OCI-M1 (cell line): ENCODE measurements around the gene ANKZF1.

ENCODE experiments used
- DNase-seq: peaks from one replicate; lab custom pipeline; 2025; lab: John Stamatoyannopoulos, UW

ANKZF1 gene

GRCh38 chr2:219228041-219228910 lies 1.3 kb upstream of the ANKZF1 start:
- peak; percentile 39 for DNase-seq

GRCh38 chr2:219228911-219229304 lies 698 bp upstream of the ANKZF1 start:
- peak; percentile 48 for DNase-seq

GRCh38 chr2:219230059-219230540 lies 494 bp downstream of the ANKZF1 start:
- DNase-seq, result peak; percentile 59

- no peak for DNase-seq
These were observed 4.7 kb downstream of the ANKZF1 start for GRCh38 chr2:219234331-219234730.

GRCh38 chr2:219243291-219243761 lies 13.7 kb downstream of the ANKZF1 start:
- DNase-seq, result no peak

GRCh38 chr2:219244789-219245147 lies 15.2 kb downstream of the ANKZF1 start:
- DNase-seq, result no peak

GRCh38 chr2:219245148-219245898 lies 15.7 kb downstream of the ANKZF1 start, which contains the start of the genes GLB1L and STK16:
Gene GLB1L (minus strand): TSS chr2:219245444. CDS start chr2:219243573, 1,871 bp downstream.
Gene STK16 (plus strand): TSS chr2:219245479. CDS start chr2:219246000, 521 bp downstream.
- peak; percentile 95 for DNase-seq

- no peak for DNase-seq
These were observed 16.3 kb downstream of the ANKZF1 start for GRCh38 chr2:219245899-219246230.

- no peak for DNase-seq
These were observed 17.0 kb downstream of the ANKZF1 start for GRCh38 chr2:219246559-219246958.

GRCh38 chr2:219247678-219248642 lies 18.4 kb downstream of the ANKZF1 start:
- no peak for DNase-seq

- no peak for DNase-seq
These were observed 19.2 kb downstream of the ANKZF1 start for GRCh38 chr2:219248845-219249202.

GRCh38 chr2:219249203-219249980 lies 19.8 kb downstream of the ANKZF1 start:
- DNase-seq, result peak; percentile 69

GRCh38 chr2:219250049-219250781 lies 20.6 kb downstream of the ANKZF1 start:
- DNase-seq, result no peak

GRCh38 chr2:219251656-219252055 lies 22.1 kb downstream of the ANKZF1 start:
- no peak for DNase-seq

GRCh38 chr2:219252084-219252483 lies 22.5 kb downstream of the ANKZF1 start:
- DNase-seq, result no peak

- DNase-seq, result no peak
These were observed 22.9 kb downstream of the ANKZF1 start for GRCh38 chr2:219252570-219252899.

- DNase-seq, result peak; percentile 59
These were observed 23.5 kb downstream of the ANKZF1 start, which contains the start of gene TUBA4B for GRCh38 chr2:219252900-219253752. Gene TUBA4B (plus strand): TSS chr2:219253243. CDS start chr2:219253408, 165 bp downstream.

GRCh38 chr2:219253753-219254589 lies 24.4 kb downstream of the ANKZF1 start, which contains the start of gene TUBA4A:
Gene TUBA4A (minus strand): TSS chr2:219253918. CDS start chr2:219253858, 60 bp downstream.
- DNase-seq, result peak; percentile 85
